GM19043 (cell line): ENCODE measurements around the gene KRTAP5-7.

Experiments used
- ATAC-seq: cut with Tn5 transposase; IDR thresholded peaks from one replicate; pipeline ENCODE4 v1.9.1; 2021; ENCODE audit warnings: low read depth; ENCODE audit not compliant: unreplicated experiment

KRTAP5-7 gene

GRCh38 chr11:71495286-71496230 lies 31.5 kb upstream of the KRTAP5-7 start:
- no peak for ATAC-seq

GRCh38 chr11:71496421-71496820 lies 30.6 kb upstream of the KRTAP5-7 start:
- ATAC-seq: no peak

GRCh38 chr11:71498091-71498490 lies 29.0 kb upstream of the KRTAP5-7 start:
- no peak for ATAC-seq

GRCh38 chr11:71499125-71499524 lies 27.9 kb upstream of the KRTAP5-7 start:
- ATAC-seq: no peak

- ATAC-seq: no peak
These were observed 27.5 kb upstream of the KRTAP5-7 start for GRCh38 chr11:71499546-71499945.

DNA sequence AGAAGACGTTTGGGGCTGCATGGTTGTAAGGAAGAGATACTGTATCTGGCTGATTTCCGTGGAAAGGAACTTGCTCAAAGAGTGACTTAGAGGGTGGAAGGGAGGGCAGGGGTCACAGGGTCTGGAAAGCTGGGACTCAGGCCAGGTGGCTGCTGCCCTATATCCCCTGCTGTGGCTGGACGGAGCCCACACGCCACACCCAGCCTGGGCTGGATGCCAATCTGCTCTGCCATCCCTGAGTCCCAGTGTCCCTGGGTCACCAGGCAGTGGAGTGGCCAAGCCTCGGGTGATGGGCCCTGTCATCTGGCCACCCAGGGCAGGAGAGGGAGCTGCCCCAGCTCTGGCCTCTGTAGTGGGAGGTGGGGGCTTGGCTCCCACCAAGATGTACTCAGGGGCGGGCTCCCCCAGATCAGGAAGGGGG lies 26.5 kb upstream of the KRTAP5-7 start:
- no peak for ATAC-seq

DNA sequence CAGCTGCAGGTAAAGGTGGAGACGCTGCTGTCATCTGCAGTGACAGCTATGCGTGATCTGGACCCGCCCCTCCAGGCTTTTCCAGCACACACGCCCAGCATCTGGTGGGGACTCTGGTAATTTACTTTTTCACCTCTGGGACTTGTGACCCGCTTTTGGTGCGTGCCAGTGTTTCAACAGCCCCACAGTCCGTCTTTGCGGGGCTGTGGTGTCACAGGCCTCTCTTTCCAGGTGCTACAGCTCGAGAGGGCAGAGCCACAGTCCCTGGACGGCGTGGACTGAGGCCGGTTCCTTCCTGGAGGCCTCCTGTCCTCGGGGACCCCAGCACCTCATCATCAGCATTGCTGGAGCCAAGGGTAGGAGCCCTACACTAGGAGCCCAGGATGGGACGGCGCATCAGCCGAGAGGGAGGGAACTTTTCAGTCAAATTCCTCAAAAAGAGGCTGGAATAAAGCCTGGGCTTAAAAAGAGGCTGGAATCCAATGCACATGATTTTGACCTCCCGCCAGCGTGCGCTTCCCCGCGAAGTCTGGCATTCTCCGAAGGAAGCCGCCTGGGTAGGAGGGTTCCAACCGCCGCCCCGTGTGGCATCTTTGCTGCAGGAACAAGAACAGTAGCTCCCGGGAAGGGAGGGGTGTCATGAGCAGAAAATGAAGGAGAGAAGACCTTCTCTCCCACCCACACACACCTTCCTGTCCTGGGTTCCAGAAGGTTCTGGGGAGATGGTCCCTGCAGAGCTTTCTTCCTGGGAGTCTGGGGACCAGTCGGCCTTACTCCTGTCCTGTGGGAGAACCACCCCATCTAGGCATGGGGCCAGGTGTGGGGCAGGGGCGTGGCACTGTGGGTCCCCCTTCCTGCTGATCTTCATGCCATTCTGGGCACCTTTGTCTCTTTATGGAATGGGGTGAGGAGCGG lies 25.7 kb upstream of the KRTAP5-7 start:
- no peak for ATAC-seq

GRCh38 chr11:71502026-71502425 lies 25.0 kb upstream of the KRTAP5-7 start:
- no peak for ATAC-seq

DNA sequence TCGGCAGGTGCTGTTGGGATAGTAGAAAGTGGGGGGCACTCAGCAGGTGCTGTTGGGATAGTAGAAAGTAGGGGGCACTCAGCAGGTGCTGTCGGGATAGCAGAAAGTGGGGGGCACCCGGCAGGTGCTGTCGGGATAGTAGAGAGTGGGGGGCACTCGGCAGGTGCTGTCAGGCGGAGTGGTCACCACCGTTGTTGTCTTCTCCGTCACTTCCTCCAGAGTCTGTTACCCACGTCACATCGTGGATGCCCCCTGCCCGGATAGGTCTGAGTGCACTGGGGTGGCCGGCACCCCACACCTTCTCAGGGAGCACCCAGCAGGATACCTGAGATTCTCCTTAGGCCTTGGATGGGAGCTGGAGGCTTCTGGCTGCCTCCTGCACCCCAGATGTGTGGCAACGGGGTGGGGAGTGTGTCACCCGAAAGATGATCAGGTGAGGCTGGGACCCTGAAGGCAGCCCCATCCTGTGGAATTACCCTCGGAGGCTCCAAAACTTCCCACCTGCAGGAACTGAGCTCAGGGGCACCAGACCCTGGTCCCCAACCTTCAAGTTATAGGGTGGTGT lies 24.1 kb upstream of the KRTAP5-7 start:
- ATAC-seq: no peak

DNA sequence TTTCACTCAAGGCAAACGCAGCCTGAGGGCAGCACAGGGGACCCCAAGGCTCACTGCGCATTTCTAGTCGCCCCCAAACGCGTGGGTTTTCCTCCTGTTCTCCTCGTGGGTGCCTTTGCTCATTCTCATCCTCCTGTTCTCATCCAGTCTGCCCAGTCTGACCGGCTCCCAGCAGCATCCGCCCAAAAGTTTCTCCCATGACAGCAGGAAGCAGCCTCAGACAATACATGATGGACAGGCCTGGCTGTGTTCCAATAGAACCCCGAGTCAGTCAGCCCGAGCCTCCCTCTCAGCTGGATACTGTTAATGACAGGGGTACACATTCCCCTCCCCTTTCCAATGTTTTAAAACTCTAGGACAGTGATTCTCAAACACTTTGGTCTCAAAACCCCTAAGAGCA lies 22.5 kb upstream of the KRTAP5-7 start:
- no peak for ATAC-seq

DNA sequence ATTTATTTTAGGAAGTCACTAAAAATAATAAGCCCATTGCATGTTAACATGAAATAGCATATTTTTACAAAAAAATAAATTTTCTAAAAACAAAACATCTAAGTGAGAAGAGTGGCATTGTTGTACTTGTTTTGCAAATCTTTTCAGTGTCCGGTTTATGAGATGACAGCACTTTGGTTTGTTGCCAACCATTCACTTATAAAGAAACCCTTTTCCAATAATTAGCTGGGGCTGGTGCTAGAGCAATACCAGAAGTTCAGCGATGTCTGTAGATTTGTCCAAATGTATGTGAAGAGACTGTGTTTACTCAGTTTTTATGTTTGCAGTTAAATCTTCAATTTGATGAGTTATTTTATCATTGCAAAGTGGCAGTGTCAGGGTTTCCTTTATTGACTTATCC lies 22.1 kb upstream of the KRTAP5-7 start:
- ATAC-seq: no peak

GRCh38 chr11:71505781-71506180 lies 21.3 kb upstream of the KRTAP5-7 start:
- ATAC-seq: no peak

DNA sequence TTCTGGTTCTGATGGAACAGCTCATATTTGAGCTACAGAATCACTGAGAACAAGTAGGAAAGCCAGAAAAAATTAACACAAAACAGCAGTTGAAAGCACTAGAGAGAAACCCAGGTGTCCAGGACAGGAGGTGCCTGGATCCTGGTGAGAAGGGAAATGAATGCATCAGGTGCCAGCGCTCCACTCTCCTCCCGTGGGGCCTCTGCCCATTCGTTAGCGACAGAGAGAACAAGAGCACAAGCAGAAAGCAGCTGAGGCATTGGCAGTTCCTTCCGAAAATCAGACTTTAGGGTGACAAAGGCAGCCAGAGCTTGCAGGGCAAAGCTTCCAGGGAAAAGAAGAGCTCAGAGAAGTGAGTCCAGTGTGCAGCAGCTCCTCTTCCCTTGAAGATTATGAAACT lies 20.0 kb upstream of the KRTAP5-7 start:
- ATAC-seq: no peak

DNA sequence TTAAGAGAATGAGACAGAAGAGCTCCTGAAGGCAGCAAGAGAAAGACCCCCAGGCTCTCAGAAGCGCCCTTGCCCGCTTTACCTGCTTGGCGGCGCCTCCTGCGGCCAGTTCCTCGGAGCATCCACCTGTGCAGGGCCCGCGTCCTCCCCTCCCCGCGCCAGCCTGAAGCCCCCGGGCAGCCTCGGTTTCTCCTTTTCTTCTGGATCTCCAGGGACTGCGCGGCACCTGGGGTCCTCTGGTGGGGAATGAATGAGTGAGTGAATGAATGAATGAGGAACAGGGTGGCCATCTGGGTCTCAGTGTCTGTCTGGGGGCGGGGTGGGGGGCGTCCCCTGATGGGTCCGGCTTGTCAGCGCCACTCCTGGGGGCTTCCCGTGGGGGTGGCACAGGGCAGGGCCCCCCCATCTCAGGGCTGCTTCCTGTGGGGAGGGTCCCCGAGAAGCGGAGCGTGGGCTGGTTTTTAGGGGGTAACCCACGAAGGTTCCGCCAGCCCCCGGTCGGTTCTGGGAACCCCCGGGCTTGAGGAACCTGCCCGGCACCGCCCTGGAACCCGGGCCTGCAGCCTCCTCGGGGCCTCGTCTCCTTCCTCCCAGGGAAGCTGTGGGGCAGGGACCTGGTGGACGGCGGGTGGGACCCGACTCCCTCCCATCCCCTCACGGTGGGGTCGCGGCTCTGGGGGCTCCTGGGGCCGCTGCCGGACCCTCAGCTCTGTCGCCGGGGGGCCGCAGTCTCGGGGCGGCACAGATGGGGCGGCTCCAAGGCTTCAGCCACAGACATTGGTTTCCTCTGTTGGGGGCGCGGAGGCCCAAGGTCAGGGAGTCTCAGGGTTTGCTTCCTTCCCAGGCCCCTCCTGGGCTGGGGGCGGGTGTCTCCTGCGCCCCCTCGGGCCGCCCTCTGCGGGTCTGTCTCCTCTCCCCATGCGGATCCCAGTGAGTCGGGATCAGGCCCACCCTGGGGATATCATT lies 8.3 kb upstream of the KRTAP5-7 start:
- ATAC-seq: no peak

- no peak for ATAC-seq
These were observed 7.5 kb upstream of the KRTAP5-7 start for GRCh38 chr11:71519546-71519945.

- ATAC-seq: no peak
These were observed 1.7 kb upstream of the KRTAP5-7 start for GRCh38 chr11:71525188-71525937.

GRCh38 chr11:71525938-71526495 lies 1.1 kb upstream of the KRTAP5-7 start:
- no peak for ATAC-seq

DNA sequence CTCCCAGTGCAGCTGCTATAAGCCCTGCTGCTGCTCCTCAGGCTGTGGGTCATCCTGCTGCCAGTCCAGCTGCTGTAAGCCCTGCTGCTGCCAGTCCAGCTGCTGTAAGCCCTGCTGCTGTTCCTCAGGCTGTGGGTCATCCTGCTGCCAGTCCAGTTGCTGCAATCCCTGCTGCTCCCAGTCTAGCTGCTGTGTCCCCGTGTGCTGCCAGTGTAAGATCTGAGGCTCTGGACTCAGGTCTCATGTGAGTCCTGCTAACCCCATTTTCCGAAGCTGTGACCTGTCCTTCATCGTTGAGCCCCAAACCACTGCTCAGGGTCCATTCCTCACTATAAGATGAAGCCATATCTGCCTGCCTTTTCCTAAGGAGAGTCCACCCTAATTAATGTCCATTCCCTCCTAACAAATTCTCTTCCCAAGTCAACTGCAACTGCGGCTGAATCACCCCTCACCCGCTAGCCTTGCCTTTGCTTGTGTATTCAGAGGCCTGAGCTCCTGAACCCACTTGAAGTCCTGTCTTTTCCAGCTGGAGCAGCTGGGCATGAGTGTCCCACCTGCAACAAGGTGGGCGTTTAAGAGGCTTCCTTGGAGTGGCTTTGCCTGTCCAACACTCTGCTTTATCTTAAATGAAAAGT lies 626 bp downstream of the KRTAP5-7 start:
- no peak for ATAC-seq
